GM19455 (cell line): ENCODE data around the gene CABP4.

Source experiments
- ATAC-seq: cut with Tn5 transposase; IDR thresholded peaks from one replicate; pipeline ENCODE4 v1.9.1; 2021; ENCODE audit not compliant: unreplicated experiment

The CABP4 gene

DNA sequence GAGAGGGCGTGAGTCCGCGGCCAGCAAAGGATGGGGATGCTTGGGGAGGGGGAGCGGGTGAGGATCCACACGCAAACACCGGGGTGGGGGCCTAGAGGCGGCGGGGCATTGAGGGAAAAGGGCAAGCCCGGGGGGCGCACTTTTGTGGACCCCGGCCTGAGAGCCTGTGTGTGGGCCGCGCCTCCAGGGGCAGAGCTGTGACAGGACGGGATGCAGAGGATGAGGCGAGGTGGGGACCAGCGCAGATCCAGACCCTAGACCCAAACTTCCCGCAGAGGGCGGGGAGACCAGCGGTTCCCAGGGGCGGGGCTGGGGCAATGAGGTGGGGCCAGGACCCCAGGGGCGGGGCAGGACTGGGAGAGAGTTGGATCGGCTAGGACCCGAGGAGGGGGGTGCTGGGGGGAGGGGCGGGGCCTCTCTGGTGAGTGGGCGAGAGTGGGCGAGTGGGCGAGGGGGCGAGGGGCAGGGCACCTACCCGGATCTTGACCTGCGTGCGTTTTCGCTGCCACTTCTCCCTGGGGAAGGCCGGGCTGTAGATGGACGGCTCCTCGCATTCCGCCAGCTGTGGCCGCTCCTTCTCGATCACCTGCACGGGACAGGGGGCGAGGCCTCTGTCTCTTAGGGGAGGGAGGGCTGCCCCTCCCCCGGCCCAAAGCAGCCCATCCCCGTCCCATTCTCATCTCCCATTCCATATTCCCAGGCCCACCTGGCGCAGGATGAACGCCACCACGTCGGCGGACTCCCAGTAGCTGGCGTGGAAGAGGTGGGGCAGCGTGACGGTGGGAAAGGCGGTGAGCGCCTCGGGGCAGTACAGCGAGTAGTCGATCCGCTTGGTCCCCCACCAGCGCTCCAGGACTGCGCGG lies 39.4 kb downstream of the CABP4 start:
- no peak for ATAC-seq

DNA sequence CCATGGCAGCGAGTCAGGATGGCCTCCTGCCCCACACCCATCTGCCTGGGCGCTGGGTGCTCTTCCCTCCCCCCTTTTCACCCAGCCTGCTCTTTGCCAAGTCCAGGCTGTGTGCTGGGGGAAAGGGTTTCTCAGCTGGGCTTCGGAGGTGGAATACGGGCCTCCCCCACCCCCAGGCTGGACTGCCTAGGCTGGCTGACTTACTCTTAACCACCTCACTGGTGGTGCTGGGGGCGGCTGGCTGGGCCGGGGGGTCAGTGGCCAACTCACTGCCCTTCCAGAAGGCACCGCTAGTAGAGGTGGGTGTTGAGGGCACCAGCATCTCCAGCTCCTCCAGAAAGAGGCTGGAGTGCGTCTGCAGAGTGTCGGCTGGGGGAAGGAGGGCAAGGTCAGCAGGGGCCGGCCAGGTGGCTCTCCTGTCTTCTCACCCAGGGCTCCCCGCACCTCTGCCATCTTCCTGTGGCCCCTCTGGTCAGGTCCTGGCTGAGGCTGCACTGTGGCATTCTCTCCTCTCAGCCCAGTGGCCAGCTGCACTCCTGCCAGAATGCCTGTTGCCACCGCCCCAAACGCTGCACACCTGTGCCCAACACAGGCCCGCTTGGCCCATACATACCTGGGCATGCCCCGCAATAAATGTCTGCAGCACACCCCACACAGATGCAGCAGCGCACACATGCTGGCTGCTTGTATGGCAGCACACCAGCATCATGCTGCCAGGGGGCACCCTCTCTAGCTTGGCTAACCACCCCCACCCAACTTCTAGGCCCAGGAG lies 40.3 kb downstream of the CABP4 start:
- ATAC-seq: no peak

DNA sequence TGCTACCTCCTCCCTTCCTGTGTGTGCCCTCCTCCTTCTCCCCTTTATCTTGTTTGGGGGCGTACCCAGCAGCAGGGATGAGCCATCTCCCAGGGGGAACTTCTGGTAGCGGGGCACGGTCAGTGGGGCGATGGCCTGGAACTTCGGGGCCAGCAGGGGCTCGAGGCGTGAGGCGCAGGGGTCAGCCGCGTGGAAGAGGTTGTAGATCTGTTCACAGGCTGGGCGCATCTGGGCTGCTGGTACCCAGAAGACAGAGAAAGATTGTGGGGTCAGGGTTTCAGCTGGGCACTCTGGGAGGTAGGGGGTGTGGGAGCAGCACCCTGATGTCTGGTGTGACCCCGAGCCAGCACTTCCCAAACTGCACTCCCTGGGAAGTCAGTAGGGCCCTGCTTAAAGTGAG lies 41.0 kb downstream of the CABP4 start:
- no peak for ATAC-seq

DNA sequence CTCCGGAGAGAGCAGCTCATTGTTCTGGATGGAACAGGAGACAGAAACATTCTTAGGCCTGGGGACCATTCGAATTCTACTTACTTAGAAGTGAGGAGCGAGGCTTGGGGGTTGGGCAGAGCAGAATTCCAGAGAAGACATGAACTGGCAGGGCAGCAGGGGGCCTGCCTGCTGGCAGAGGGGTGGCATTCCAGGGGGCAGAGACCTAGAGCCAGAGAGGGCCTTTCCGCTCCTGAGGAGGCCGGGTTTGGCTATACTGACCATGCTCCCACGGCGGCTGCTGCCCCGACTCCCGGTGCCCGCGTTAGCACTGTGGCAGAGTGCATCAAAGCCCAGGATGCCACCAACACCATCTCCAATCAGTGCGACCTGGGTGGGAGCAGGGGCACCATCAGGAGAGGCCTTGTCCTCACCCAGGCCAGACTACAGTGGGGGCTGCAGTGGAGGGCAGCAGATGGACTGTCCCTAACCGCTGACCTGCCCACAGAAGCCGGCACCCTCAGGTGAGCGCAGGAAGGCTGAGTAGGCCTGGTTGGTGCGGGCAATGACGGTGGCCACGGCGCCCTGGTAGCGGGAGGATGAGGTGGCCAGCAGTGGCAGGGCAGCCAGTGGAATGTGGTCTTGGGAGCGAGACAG lies 42.6 kb downstream of the CABP4 start:
- ATAC-seq: no peak

DNA sequence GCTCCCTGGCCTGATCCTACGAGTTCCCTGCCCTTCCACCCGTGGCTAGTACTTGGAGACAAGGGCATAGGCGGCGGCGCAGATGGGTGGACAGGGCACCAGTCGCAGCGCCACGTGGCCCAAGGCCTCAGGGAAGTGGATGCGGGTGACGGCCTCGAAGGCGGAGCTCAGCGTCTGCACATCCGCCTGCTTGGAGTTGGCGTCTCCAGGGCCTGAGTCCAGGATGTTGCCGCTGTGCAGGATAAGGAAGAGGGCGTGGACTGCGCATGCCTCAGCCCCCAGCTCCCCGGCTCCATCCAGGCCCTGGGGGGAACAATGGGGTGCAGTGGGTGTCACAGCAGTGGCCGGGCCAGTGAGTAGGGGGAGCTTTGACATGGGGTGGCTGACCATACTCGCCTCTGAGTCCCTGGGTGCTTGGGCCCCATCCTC lies 43.4 kb downstream of the CABP4 start:
- ATAC-seq: no peak

DNA sequence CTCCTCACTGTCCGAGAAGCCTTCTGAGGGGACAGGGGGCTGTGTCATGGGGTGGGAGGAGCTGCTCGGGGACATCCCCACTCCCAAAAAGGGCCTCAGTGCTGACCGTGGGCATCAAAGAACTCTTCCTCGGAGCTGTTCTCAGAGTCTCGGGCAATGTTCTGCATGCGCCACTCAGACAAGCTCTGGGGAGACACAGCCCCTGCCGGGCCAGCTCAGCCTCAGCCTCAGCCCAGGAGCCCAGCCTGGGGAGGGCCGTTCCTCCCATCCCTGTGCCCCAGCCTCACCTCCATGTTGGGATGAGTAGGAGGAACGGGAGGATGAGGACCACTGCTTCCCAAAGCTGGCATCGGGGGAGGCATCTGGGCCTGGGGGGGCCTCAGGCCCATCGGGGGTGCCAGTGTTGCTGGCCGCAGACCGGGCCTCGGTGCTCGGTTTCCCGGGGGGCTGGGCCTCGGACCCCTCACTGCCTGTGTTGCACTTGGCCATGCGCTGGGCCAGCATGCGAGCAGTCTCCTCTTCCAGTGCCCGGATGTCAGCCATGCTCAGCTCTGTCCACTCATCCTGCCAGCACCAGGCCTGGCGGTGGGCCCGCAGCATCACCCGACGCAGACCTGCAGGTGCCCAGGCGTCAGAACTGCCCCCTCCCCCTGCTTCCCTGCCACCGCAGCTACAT lies 44.8 kb downstream of the CABP4 start:
- ATAC-seq: no peak

DNA sequence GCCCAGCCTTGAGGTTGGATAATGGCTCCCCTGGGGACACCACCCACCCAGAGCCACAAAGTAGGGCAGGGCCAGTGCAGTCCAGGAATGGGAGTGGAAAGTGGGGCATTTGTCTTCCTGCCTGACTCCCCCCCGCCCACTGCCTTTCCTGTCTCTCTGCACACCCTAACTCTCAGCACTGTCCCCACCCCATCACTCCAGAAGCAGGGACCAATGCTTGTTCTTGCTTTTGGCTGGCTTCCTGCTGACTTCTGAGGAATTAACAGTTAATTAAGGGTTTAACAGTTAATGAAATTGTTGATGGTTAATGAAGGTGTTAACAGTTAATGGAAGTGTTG lies 45.3 kb downstream of the CABP4 start:
- no peak for ATAC-seq

DNA sequence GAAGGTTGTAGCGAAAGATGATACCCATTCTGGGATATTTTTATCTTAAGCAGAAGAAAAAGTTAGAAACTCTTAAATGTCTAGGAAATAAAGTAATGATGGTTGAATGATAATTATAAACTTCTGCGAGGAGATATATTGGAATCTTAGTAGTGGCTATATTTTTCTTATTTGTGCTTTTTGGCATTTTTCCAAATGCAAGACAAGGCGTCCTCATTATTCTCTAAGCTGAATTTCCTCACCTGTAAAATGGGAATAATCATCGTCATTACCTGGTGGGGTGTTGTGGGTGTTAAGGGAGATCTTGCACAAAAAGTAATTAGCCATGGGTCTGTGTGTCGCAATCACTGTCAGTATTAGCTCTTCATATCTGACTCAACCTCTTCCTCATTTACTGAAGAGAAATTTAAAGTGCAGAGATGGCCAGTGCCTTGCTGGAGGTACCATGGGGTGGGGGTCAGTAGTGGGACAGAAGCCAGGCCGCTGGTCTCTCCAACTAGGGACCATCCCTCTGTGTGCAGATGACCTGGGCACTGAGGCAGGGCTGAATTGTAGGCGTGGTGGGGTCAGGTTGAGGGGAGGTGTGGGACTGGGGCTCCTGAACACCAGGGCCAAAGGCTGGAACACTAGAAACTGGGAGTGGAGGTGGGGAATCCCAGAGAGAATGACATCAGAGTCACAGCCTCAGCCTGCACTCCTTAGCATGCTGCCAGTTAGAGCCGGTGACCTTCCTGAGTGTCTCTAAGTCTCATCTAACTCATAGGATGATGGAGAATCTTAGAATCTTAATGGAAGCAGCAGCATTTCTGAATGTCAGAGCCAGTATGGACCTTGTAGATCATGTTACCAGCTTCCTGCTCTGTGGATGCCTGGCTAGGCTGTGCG lies 45.9 kb downstream of the CABP4 start:
- no peak for ATAC-seq

DNA sequence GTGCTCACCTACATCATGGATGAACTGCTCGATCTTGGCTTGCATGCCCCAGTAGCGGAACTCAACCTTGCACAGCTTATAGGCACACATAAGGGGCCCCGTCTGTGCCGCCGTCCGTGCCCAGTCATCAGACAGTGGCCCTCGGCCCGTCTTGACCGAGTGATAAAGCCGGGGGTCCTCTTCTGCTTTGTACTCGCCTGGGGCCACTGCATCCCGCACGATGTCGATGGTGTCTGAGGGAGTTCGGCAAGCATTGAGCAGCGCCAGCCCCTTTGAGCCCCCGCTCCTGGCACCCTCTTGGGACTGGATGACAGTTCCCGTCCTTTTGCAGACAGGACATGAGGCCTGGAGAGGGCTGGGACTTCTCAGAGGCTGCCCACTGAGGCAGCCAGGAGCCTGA lies 46.7 kb downstream of the CABP4 start:
- no peak for ATAC-seq

DNA sequence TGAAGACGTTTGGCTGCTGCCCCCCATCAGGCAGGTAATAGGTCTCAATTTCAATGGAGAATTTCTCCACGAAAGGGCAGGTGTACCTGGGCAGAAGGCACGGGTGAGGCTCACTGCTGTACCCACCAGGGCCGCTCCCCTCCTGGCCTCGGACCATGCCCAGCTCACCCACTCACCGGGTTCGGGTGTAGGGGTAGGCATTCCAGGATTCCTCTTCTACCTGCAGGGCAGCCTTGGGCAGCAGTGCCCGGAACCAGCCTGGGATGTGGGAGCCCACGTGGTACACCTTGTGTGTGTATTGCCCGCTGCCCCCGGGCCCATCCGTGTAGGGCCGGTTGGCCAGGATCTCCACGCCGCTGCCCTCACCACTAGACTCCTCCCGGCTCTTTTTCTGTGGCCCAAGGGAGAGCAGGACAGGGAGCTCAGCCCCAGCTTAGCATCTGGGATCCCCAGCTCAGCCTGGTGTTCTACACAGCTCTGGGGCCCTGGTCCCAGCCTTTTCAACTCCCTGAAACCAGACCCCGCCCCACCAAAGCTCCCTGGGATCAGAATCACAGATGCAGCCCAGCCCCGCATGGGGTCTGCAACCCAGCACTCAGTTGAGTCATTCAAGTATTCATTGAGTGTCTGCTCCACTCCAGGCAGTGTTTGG lies 47.3 kb downstream of the CABP4 start:
- ATAC-seq: no peak

DNA sequence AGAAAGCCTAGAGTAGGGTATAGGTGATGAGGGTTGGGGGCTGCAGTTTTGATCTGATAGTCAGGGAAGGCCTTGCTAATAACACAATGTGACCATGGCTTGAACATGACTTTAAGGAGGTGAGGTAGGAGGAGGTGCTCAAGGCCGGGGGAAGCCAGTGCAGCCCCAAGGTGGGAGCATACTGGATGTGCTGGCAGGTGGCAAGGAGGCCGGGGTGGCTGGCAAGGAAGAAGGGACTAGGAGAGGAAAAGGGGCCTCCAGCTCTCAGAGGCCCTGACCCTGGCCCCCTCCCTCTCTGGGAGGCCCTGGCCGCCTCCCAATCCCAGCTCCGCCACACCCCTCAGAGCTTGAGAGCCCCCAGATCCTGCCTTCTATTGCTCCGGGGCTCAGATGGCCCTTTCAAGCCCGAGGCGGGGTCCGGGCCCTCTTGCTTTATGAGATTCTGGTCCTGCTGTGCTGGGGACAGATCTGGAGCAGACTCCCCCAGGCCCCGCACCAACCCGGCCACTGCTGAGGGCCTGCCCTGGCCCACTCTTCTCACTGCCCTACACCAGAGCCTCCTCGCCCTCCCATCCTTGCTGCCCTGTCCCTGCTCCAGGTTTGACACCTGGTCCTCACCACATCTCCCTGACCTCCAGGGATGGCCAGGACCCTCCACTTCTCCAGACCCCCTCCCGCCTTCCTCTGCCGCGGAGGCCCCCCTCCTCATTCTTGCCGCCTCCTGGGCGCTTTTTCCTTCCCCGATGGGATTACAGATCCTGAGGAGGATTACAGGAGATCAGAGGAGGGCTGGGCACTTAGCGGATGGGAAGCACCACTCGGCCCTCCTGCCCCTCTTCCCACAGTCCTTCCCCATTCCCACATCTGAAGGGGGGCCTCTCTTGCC lies 48.2 kb downstream of the CABP4 start:
- no peak for ATAC-seq

DNA sequence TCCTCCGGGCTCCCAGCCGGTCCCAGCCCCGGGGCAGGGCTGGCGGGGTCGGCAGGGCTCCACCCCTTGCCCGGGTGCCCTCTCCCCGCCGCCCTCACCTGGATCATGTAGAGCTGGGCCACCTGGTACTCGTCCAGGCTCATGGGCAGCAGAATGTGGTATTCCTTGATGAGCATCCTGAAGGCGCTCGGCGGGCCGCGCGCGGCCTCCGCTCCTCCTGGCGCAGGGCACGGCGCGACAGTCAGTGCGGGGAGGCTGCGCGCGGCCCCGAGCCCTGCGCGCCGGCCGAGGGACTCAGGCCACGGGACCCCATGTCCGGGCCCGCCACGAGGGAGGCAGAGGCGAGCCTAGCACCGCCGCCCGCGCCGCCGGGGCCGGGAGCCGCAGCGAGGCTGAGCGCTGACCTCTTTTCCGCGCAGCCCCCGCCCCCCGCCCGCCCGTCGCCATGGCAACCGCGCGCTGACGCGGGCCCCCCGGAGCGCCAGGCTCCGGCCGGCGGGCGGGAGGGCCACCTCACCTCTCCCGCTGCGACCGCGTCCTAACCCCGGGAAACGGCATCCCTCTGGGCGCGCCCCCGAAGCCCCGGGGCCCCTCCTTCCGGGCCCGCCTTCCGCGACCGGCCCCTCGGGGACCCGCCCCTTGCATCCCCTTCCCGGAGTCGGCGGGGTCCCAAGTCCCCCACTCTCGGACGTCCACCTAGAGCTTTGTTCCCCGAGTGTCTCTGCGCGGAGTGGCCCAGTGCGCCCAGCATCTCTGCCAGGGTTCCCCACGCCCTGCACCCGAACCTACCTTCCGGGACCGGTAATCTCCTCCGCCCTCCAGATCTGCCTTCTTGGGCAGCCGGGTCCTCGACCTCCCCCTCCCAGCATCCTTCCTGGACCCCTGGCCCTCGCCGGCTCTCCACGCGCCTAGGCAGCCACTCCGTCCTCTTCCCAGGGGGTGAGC lies 49.1 kb downstream of the CABP4 start:
- ATAC-seq: no peak

DNA sequence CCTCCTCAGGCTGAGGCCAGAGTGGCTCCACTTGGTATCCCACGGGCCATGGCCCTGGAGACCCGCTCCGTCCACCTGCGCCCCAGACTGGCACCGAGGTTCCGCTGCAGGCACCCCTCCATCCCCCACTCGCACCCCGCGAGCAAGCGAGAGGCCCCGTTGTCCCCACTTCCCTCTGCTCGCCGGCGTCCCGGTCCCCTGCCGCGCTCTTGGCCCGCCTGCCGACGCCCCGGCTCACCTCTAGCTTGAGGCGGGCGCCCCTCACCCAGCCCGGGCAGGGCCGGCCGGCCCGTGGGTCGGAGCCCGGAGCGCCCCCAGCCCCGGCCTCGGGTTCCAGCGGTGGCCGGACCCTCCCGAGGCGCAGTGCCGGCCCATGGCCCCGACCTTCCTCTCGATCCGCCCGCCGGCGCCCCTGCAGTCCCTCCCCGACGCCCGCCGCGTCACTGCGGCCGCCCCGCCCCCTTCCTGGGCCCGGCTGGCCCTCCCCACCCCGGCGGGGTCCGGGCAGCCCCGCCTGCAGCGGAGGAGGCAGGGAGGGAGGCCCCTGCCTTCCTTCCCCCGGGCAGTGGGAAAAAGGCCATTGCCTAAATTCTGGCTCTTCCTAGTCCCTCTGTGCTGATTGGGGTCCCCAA lies 49.9 kb downstream of the CABP4 start, which contains the start of gene PITPNM1:
Gene PITPNM1, minus strand, starts transcription at position 414 of the 632 bp plus-strand sequence. CDS start 1,183 bp downstream, outside the sequence.
- no peak for ATAC-seq

DNA sequence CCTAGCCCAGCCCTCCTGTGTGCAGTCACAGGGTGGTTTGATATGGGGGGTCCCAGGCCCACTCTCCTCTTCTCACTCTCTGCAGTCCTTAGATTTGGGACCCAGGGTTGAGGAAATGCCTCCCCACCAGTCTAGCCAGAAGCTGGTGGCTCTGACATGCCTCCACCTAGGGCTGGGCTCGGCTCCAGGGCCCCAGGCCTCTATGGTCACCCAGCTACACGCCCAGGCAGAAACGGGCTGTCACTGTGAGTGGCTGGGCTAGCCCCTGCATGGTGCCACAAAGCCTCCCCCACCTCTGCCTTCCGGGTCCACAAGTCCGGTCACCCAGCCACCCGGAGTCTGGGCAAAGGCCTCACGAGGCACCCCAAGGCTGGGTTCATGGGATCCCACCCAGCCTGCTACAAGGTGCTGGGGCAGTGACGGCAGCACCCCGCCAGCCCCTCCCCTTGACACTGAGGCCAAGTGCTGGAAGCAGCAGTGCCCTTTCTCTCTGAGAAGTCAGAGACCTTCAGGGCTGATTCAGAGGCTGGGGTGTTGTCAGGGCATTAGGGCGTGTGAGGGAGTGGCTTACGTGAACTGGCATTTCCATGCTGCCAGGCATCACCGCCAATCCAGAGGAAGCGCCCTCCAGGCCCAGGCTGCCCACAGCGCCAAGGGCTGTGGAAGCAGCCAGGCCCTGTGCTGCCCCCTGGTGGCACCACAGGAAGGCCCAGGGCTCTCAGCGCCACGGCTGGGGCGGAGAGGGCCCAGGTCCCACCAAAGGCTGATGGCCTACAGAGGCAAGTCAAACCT lies 50.6 kb downstream of the CABP4 start:
- no peak for ATAC-seq

DNA sequence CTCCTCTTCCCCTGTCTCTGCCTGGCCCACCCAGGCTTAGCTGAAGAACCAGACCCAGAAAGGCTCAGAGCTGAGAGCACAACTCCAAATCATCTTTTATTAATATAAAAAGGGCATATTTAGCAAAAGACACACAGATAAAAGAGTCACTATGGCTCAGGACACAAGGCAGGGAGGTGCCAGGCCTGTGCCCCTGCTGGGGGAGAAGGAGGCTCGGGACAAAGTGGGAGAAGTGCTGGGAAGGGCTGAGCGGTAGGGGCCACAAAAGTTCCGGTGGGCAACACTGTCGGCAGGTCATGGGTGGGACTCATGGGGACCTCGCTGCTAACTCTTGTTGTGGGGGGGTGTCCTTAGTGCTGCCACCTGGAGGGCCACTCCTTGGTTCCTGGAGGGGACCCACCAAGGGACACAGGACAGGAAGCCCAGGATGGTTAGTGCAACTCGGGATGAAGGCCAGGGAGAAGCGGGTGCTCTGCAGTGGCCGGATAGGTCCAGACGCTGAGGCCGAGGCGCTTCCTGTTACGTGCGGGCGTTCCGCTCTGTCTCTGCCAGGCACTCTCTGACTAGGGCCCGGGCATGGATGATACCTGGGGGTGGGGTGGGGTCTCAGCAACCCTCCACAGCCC lies 51.4 kb downstream of the CABP4 start:
- ATAC-seq: no peak
